Stimulated activated CD8-positive, alpha-beta memory T cell treated with anti-CD3 and anti-CD28 coated beads, Interleukin-4, amount 100 ng/mL, for 48 hours (primary cell): ENCODE results near the gene NEK10.

Source experiments
- DNase-seq: peaks from one replicate; pipeline ENCODE4 v3.0.0-alpha.2; 2020

NEK10 gene

GRCh38 chr3:27090275-27091041, 278.7 kb downstream of the NEK10 start:
- no peak for DNase-seq

DNA sequence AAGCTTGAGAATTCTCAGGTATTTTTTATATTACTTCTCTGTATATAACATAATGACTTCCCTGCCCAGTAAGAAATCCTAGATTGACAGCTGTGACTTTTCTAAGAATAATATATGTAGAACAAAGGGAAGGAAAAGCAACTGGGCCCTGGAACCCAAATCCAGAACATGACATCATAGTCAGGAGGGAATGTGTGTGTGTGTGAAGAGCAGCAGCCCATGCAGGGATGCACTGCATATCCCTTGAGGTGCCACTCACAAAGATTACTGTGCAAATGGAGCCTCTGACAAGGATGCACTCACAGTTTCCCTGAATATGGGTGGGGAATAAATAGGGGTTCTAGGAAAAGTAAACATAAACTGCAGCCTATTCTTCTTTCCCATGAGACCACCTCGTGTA, 279.5 kb downstream of the NEK10 start:
- DNase-seq, result no peak

GRCh38 chr3:27089068-27089467, 280.1 kb downstream of the NEK10 start:
- no peak for DNase-seq

DNA sequence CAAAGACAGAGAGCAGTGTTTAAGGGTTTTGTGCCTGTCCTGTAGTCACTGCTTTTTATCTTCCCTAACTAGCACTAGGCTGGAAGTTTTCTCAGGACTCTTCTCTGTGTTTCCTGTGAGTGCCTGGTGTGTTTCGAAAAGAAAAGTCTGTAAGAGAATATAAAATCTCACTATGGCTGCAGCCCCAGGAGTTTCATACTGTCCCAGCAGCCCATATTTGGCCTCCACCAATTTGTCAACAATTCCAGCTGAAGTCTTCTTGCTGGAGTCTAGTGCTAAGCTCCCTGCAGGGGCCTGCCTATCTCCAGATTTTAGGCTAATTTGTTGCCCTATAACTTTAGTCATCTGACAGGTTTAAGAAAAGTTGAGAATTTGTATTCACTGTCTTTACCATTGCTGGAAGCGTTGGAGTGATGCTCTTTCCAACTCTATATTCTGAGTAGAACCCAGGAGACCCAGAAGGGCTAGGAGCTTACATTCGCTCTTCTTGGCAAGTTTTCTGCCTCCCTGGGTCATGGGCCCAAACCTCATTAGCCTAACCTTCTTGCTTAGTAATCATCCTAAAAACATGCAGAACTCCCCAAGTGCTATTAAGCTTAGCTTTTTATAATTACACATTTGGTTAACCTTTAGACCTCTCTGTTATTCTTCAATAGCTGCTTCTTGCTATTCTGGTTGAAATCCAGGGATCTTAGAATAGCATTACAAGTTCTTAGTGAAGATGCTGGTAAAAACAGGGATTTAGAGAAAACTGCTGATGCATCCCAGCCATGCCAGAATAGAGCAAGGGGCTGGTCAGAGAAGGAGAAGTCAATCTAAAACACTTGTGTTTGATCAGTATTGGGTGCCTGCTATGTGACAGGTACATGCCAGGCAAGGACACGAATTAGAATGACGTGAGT, 283.1 kb downstream of the NEK10 start:
- DNase-seq, result no peak

GRCh38 chr3:27081992-27082607, 287.1 kb downstream of the NEK10 start:
- no peak for DNase-seq

DNA sequence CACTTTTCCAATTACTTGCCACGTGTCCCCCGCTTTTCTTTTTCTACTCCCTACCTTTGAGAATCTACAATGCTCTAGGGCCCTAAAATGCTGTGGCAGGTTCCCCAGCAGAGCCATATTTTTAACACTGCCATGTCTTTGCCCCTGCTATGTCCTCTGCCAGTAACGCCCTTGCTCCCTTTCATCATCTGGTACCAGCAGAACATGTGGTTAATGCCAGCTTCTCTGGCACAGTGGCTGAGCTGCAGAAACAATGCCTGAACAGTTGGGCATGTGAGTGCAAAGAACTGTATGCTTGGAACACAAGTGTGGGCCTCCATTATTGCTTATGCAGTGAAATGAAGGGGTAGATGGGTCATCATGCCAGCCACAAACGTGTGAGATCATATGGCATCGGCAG, 287.6 kb downstream of the NEK10 start:
- no peak for DNase-seq

DNA sequence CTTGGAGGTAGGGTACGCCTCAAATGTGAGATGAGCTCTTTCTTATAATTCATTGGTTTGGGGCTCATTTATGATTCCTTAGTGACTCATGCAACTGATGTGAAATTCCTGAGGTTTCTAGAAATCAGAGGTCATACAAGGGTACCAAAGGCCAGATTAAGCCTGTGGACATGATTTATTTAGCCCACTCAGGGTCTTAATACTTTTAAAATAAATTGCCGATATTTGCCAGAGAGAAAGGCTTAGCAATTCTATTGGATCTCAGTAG, 289.0 kb downstream of the NEK10 start:
- no peak for DNase-seq

GRCh38 chr3:27079427-27080257, 289.5 kb downstream of the NEK10 start:
- DNase-seq, result no peak

DNA sequence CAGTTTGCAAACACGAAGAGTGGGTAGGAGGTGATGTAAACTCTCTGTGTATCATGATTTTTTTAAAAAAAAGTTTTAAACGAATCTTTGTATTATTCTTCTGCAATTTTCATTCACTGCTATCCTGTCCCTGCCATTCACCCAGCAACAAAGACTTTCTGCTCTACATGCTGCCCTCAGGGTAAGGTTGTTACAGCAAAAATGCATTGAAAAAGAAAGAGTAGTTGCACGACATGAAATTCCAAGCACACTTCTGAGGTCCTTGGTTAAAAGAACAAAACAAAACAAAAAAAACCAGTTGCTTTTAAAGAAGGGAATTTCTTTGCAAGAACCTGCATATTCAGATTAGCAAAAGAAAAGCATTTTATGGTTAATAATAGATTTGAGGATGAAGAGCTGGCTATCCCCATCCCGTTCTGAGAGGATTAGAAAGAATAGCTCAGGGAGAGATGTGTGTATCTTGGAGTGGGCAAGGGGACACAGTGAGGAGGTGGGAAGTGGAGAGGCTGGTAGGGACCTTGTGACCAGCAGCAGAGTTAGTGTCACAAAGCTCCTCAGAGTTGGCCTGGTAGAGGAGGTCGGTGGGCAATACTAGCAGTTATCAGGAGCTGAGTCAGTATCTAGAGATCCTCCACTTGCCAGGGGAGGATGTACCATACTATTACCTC, 290.8 kb downstream of the NEK10 start:
- DNase-seq, result no peak

DNA sequence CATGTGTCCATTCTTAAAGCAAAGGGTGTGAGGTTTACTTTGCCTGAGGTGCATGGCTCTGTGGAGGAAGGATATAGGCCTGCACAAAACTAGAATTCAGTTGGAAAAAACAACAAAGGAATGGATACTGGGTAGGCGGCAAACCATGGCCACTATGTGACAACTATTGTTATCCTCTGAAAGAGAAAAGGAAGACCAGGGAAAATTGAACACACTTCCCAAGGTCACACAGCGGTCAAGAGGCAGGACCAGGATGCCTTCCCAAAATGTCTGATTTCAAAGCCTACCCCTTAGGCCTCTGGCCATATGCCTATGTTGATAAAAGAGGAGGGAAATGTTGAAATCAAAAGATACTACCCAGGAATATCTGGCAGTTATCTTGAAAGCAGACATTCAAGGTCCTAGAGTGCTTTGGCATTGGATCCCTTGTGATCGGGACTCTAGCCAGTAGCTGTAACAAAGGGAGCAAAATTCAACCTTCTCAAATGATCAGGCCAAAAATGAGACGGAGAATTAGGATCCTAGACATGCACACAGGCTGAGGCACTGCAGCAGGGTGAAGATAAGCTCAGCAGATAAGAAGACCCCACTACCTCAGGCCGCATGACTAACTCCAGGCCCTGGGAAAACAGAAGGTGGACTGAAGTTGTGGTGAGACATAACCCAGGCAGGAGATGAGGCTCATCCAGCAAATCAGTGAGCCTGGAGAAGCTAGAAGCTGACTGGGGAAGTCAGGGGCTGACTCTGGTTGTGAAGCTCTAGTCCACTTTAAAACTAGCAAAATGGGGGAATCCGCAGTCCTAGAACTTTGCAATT, 292.2 kb downstream of the NEK10 start:
- DNase-seq, result no peak

- DNase-seq, result no peak
These were observed 294.3 kb downstream of the NEK10 start for GRCh38 chr3:27074914-27075313.

- DNase-seq, result no peak
These were observed 295.3 kb downstream of the NEK10 start for GRCh38 chr3:27073912-27074311.

DNA sequence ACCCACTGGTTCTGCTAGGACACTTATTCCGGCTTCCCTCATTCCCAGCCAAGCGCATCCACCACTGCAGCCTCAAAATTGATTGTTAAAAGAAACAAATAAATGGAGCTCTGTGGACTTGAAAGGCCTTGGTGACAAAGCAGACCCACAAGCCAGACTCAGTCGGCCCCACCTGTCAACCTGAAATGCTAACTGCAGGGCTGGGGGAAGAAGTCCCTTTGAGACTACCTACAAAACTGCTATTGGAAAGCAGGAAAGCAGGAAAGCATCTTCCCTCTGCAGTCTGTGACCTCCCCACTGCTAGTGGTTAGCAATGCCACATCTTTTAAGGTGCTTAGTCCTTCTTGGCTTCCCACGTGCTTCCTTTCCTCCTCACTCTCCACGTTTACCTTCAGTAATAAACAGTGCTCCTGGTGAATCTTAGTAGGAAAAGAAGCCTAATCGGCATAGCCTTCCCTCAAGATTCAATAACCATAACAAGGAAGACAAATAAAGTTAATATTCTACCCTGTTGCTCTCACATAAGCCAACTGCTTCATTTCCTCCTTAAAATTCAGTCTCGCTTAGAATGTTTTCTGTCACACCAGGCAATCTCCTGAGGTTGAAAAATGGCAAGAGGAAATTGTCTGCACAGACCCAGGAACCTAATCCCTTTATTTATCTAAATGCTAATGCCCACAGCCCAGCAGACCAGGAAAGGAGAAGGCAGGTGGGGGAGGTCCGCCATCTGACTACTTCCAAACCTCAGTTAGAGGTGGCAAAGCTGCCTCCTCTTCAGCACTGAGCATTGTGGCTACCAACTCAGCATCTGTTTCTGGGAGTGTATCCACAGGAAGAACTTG, 296.2 kb downstream of the NEK10 start:
- DNase-seq, result no peak

DNA sequence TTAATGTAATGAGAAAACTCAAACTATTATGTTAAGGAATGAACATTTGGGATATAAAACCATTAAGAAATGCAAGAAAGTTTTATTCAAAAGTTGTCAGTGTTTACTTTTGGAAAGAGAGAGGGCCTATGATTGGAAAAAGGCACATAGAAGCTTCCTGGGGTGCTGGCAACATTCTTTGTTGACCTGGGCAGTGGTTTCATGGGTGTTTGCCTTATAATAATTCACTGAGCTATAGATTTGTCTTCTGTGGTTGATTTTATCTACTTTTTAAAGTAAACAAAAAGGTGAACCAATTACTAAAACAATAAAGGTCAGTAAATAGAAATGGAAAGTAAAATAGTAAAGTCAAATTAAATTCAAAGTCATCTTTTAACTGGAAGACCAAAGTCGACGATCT, 308.8 kb downstream of the NEK10 start:
- DNase-seq, result no peak
